IMR-90 (cell line): ENCODE measurements around the gene HCFC1R1. TPM values are rescaled to one million over a fixed set of nuclear protein-coding genes. Genes with fewer than 3 reads are reported as not detected.

Experiments used
- ATAC-seq: fragments of 200-7000 bp; cut with Tn5 transposase; 2 replicates; pipeline ENCODE4 v1.9.1; 2020; ENCODE audit warnings: low read depth, mild to moderate bottlenecking, moderate library complexity
- BruUV-seq: library from RNA; stranded (reverse); fragments of 400-500 nt; replicated peaks from 2 replicates; lab custom pipeline; 2021; lab: Mats Ljungman, UMichigan
- CTCF ChIA-PET: fragments of 300-600 bp; formaldehyde crosslinking; extraction: SDS; loops from one replicate; lab custom pipeline; 2021; ENCODE audit warnings: antibody characterized with exemption; lab: Yijun Ruan, JAX
- POLR2A ChIA-PET: fragments of 300-600 bp; sonication (Branson Sonifier 250); formaldehyde crosslinking; loops from one replicate; lab custom pipeline; 2022; ENCODE audit warnings: antibody characterized with exemption; ENCODE audit not compliant: unreplicated experiment; lab: Charles Lee
- DNase-seq: peaks from one replicate; pipeline ENCODE4 v3.0.0; 2013
- H2AFZ ChIP-seq: replicated peaks from 2 replicates; pipeline ENCODE3; 2013; ENCODE audit warnings: low read length, mild to moderate bottlenecking; ENCODE audit not compliant: poor library complexity
- H2AK5ac ChIP-seq: 2 replicates; pipeline ENCODE4 v1.6.1; 2013; ENCODE audit warnings: low read depth, low read length, inconsistent platforms
- H2AK9ac ChIP-seq: replicated peaks from 2 replicates; pipeline ENCODE3; 2013; ENCODE audit warnings: mild to moderate bottlenecking, low read depth, low read length, moderate library complexity; ENCODE audit not compliant: poor library complexity
- H2BK120ac ChIP-seq: 2 replicates; pipeline ENCODE4 v1.6.1; 2013; ENCODE audit warnings: low read depth, low read length, inconsistent platforms
- H2BK15ac ChIP-seq: 3 replicates; pipeline ENCODE4 v1.6.1; 2013; ENCODE audit warnings: low read depth, low read length, inconsistent platforms
- H2BK20ac ChIP-seq: 2 replicates; pipeline ENCODE4 v1.6.1; 2013; ENCODE audit warnings: low read depth, mild to moderate bottlenecking, inconsistent platforms, low read length, moderate library complexity
- H2BK5ac ChIP-seq: 2 replicates; pipeline ENCODE4 v1.6.1; 2013; ENCODE audit warnings: mild to moderate bottlenecking, low read depth, low read length, inconsistent platforms; ENCODE audit not compliant: poor library complexity, severe bottlenecking
- H3K14ac ChIP-seq: replicated peaks from 2 replicates; pipeline ENCODE4 v1.6.1; 2013; ENCODE audit warnings: low read depth, low read length, inconsistent platforms
- H3K18ac ChIP-seq: 2 replicates; pipeline ENCODE4 v1.6.1; 2013; ENCODE audit warnings: low read depth, low read length, control low read depth
- H3K23ac ChIP-seq: 2 replicates; pipeline ENCODE4 v1.6.1; 2013; ENCODE audit warnings: low read depth, low read length, inconsistent platforms
- H3K27ac ChIP-seq: 2 replicates; pipeline ENCODE4 v1.5.1; 2013; ENCODE audit warnings: mild to moderate bottlenecking, control low read depth, low read length; ENCODE audit not compliant: insufficient read depth
- H3K27me3 ChIP-seq: 2 replicates; pipeline ENCODE4 v1.6.1; 2013; ENCODE audit warnings: low read length; ENCODE audit not compliant: control insufficient read depth, insufficient read depth
- H3K36me3 ChIP-seq: 2 replicates; pipeline ENCODE4 v1.6.1; 2013; ENCODE audit warnings: low read length, mixed read lengths; ENCODE audit not compliant: control insufficient read depth, insufficient read depth
- H3K4ac ChIP-seq: 2 replicates; pipeline ENCODE4 v1.6.1; 2013; ENCODE audit warnings: low read depth, low read length, inconsistent platforms
- H3K4me1 ChIP-seq: 2 replicates; pipeline ENCODE4 v1.6.1; 2013; ENCODE audit warnings: low read length, mixed read lengths; ENCODE audit not compliant: control insufficient read depth, insufficient read depth
- H3K4me2 ChIP-seq: 2 replicates; pipeline ENCODE4 v1.6.1; 2013; ENCODE audit warnings: low read depth, mild to moderate bottlenecking, control low read depth, low read length, moderate library complexity
- H3K4me3 ChIP-seq: 2 replicates; pipeline ENCODE4 v1.5.1; 2013; ENCODE audit warnings: low read depth, mild to moderate bottlenecking, control low read depth, low read length, moderate library complexity; ENCODE audit not compliant: insufficient read depth
- H3K56ac ChIP-seq: 2 replicates; pipeline ENCODE4 v1.6.1; 2013; ENCODE audit warnings: low read length, inconsistent platforms; ENCODE audit not compliant: insufficient read depth; ENCODE audit errors: extremely low read depth
- H3K79me1 ChIP-seq, 2 experiments: 2 replicates each; pipeline ENCODE4 v1.6.1; 2013; ENCODE audit warnings: low read length in 2 of 2, inconsistent platforms in 1 of 2, low read depth in 1 of 2
- H3K9ac ChIP-seq: 2 replicates; pipeline ENCODE4 v1.6.1; 2013; ENCODE audit warnings: low read depth, low read length, control low read depth
- H3K9me1 ChIP-seq: 2 replicates; pipeline ENCODE4 v1.6.1; 2013; ENCODE audit warnings: low read length, inconsistent platforms; ENCODE audit not compliant: insufficient read depth
- H3K9me3 ChIP-seq: 2 replicates; pipeline ENCODE4 v1.6.1; 2013; ENCODE audit warnings: low read length; ENCODE audit not compliant: control insufficient read depth, insufficient read depth
- H4K20me1 ChIP-seq: 2 replicates; pipeline ENCODE4 v1.6.1; 2013; ENCODE audit warnings: low read length, inconsistent platforms; ENCODE audit not compliant: insufficient read depth
- H4K5ac ChIP-seq: 2 replicates; pipeline ENCODE4 v1.6.1; 2013; ENCODE audit warnings: mild to moderate bottlenecking, low read depth, low read length, control low read depth
- H4K8ac ChIP-seq, 2 experiments: 2 replicates each; pipeline ENCODE4 v1.6.1; 2013; ENCODE audit warnings: low read depth in 2 of 2, low read length in 2 of 2, control low read depth in 1 of 2, inconsistent platforms in 1 of 2
- H4K91ac ChIP-seq: 2 replicates; pipeline ENCODE4 v1.6.1; 2013; ENCODE audit warnings: low read depth, low read length, inconsistent platforms; ENCODE audit not compliant: insufficient read depth
- CHD1 ChIP-seq: IDR thresholded peaks from 2 replicates; pipeline ENCODE4 v1.6.1; 2012; ENCODE audit warnings: low read depth, low read length, improper control_type of control experiment
- CTCF ChIP-seq: conservative IDR thresholded peaks from 2 replicates; pipeline ENCODE4 v1.5.1; 2012; ENCODE audit warnings: mild to moderate bottlenecking, low read depth, low read length, improper control_type of control experiment
- ELK1 ChIP-seq: fragments of 150-350 bp; IDR thresholded peaks from 2 replicates; pipeline ENCODE4 v1.6.1; 2016; ENCODE audit warnings: low read depth, mild to moderate bottlenecking, low read length, moderate library complexity, borderline replicate concordance
- FOS ChIP-seq: fragments of 150-350 bp; IDR thresholded peaks from 2 replicates; pipeline ENCODE4 v1.6.1; 2016; ENCODE audit warnings: low read depth, low read length
- MAFK ChIP-seq: IDR thresholded peaks from 2 replicates; pipeline ENCODE4 v1.6.1; 2012; ENCODE audit warnings: low read depth, low read length, improper control_type of control experiment
- NFE2L2 ChIP-seq: fragments of 150-350 bp; IDR thresholded peaks from 2 replicates; pipeline ENCODE4 v1.6.1; 2016; ENCODE audit warnings: low read depth, mild to moderate bottlenecking, low read length
- SMC3 ChIP-seq: fragments of 150-350 bp; IDR thresholded peaks from 2 replicates; pipeline ENCODE4 v1.6.1; 2016; ENCODE audit warnings: low read depth, mild to moderate bottlenecking, antibody characterized with exemption, low read length, moderate library complexity
- USF2 ChIP-seq: fragments of 150-350 bp; IDR thresholded peaks from 2 replicates; pipeline ENCODE4 v1.6.1; 2017; ENCODE audit warnings: mild to moderate bottlenecking, antibody characterized with exemption, low read length, low read depth
- WGBS, 2 experiments: methylation state at CpG; one replicate each; pipeline versions ENCODE4 v1.1.5 to v1.1.7; 2013; ENCODE audit warnings: missing lambda C conversion rate in 2 of 2; ENCODE audit not compliant: insufficient read length in 1 of 2; ENCODE audit errors: extremely low coverage in 2 of 2; 5-methylcytosine and 5-hydroxymethylcytosine counted together
- dilution Hi-C: fragments of 300-500 bp; cut with HindIII; formaldehyde crosslinking; loops from one replicate; pipeline ENCODE4 v1.14.3; 2018; ENCODE audit warnings: low sequenced_read_pairs; ENCODE audit not compliant: unreplicated experiment
- in situ Hi-C: fragments of 300-500 bp; cut with MboI; formaldehyde crosslinking; loops from 3 replicates; pipeline ENCODE4 v1.14.3; 2019; ENCODE audit warnings: low sequenced_read_pairs, inconsistent platforms, mixed read lengths
- intact Hi-C: fragments of 100-400 bp; cut with micrococcal nuclease; formaldehyde crosslinking; loops from 2 replicates; pipeline ENCODE4 v1.10.0; 2022
- polyA plus RNA-seq, 3 experiments: library from polyadenylated mRNA; depleted of rRNA; stranded (reverse); fragments of >200 nt; gene quantifications; 2 replicates each; pipeline ENCODE4 v1.2.3, GENCODE V29; 2012; ENCODE audit warnings: low replicate concordance in 1 of 3
- total RNA-seq: library from RNA; depleted of rRNA; stranded (reverse); fragments of >200 nt; gene quantifications from 2 replicates; pipeline ENCODE4 v1.2.3, GENCODE V29; 2012

Gene HCFC1R1
- total and polyA plus RNA-seq, 2 of the 4 experiments (the other 2 are of a cell fraction), result 7.2 to 57.9 TPM

- Histone ChIP-seq H4K20me1 (peaks cover 4% of the 10 kb centered on the region; the same call in 1 of the 2 replicates), H4K91ac (no peak overlapping the region), H2BK15ac (no peak overlapping the region), H2BK120ac (no peak overlapping the region), H3K27ac (no peak overlapping the region), H2AFZ (peak overlapping the region; percentile 28), H3K4me2 (no peak overlapping the region), H3K9me3 (no peaks in the 10 kb centered on the region), H3K14ac (no peak overlapping the region), H3K56ac (no peak overlapping the region), H3K9ac (no peak overlapping the region), H3K4me3 (no peak overlapping the region), H4K5ac (no peak overlapping the region), H3K4ac (no peak overlapping the region), H4K8ac (no peak overlapping the region), H3K36me3 (no peaks in the 10 kb centered on the region), H3K18ac (no peak overlapping the region), H3K79me1 (no peaks in the 10 kb centered on the region), H2BK5ac (no peak overlapping the region), H3K23ac (no peak overlapping the region), H3K4me1 (peaks cover 3% of the 10 kb centered on the region; the same call in 1 of the 2 replicates), H2BK20ac (no peak overlapping the region), H3K27me3 (peaks cover 45% of the 10 kb centered on the region), H3K9me1 (no peaks in the 10 kb centered on the region), H2AK9ac (no peak overlapping the region), H2AK5ac (no peak overlapping the region)
- ATAC-seq (no peak), DNase-seq (no peak)
- no peak for TF ChIP-seq FOS
- no peak for TF ChIP-seq MAFK
- no peak for TF ChIP-seq CTCF
- TF ChIP-seq CHD1, result no peak
- no peak for TF ChIP-seq ELK1
- TF ChIP-seq USF2, result no peak
- TF ChIP-seq NFE2L2, result no peak
- no peak for TF ChIP-seq SMC3
- ChIA-PET POLR2A (interaction anchor here (1.4 kb wide), 1 partner anchor 11 kb away, joined by 3 read pairs; no protein-coding TSS in a partner anchor), CTCF (interaction anchor here (0.6 kb wide), 2 partner anchors 8 to 29 kb away, joined by 3 to 5 read pairs; no protein-coding TSS in a partner anchor)
- no TSS peak for BruUV-seq
- in situ Hi-C loops, result no loop called here
- intact Hi-C loops, result no loop called here
- dilution Hi-C loops, result no loop called here
- WGBS, 2 experiments, result 30% methylated on average over 9 of the region's 19 CpGs; no CpG with 5 or more reads in 1 of the 2 experiments
These were observed 11.5 kb downstream of the HCFC1R1 start for GRCh38 chr16:3012246-3012645.
